ENCODE results near the gene TCERG1L. TPM values are rescaled to one million over a fixed set of nuclear protein-coding genes. Genes with fewer than 3 reads are reported as not detected.
"Not testable (repeated sequence)": the region's sequence is repeated elsewhere in the genome, so short reads cannot be mapped to it uniquely, and the experiment has no call there.

Gene TCERG1L
- total RNA-seq, 4 donors from 2014 or later = 0.42 to 1.3 TPM; not detected in 2

DNA sequence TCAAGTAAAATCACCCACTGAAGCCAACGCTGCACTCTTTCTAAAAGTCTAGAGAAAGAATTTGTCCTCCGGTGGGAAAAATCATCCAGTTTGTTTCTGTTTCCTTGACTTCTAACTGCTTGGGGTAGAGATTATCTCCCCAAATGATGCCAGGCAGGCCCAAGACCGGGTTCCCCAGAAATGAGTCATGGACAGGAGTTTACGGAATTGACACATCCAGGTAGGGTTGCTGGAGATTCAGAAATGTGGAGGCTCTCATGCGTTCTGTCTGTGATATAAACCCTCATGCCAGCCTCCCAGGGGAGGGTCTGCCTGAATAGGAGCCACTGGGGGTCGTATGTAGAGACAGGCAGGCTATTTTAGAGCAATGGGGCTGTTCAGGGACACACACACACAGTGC is 230.9 kb downstream of the TCERG1L start:
- TF ChIP-seq POLR2A (IDR thresholded peaks at IDR 0.05) = no peak
- TF ChIP-seq, protein P1, sequence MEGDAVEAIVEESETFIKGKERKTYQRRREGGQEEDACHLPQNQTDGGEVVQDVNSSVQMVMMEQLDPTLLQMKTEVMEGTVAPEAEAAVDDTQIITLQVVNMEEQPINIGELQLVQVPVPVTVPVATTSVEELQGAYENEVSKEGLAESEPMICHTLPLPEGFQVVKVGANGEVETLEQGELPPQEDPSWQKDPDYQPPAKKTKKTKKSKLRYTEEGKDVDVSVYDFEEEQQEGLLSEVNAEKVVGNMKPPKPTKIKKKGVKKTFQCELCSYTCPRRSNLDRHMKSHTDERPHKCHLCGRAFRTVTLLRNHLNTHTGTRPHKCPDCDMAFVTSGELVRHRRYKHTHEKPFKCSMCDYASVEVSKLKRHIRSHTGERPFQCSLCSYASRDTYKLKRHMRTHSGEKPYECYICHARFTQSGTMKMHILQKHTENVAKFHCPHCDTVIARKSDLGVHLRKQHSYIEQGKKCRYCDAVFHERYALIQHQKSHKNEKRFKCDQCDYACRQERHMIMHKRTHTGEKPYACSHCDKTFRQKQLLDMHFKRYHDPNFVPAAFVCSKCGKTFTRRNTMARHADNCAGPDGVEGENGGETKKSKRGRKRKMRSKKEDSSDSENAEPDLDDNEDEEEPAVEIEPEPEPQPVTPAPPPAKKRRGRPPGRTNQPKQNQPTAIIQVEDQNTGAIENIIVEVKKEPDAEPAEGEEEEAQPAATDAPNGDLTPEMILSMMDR (IDR thresholded peaks at IDR 0.05) = no peak
- TF ChIP-seq EP300 (IDR thresholded peaks at IDR 0.05) = no peak
- WGBS, 2 donors = 74 to 78% methylated on average over 6 of the region's 6 CpGs
- no peaks in the 10 kb centered on the region for H3K36me3 ChIP-seq
- no peak overlapping the region for H3K27ac ChIP-seq
- no peaks in the 10 kb centered on the region for H3K27me3 ChIP-seq
- no peak for DNase-seq (ENCODE audit: low spot score in 2 of 2)
- no peak overlapping the region for H3K4me3 ChIP-seq
- H3K4me1 ChIP-seq = peaks cover 0 to 24% (median 0%) of the 10 kb centered on the region in 4 donors
- no peaks in the 10 kb centered on the region for H3K9me3 ChIP-seq

DNA sequence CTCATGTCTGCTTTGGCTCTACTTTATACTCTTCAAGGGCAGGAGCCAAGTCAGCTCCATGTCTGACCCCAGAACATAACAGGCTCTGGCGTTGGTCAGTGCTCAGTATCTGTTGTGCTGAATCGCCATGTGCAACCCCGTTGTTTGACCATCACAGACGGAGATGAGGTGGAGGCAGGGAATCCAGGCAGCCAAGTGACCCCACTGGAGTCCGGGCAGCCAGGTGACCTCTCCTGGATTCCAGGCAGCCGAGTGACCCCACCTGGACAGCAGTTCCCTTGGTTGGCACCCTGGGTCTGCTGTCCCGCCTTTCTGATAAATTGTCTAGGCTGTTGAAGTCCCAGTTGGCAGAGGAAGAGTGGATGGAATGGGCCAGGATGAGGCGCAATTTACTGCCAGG is 232.2 kb downstream of the TCERG1L start:
- Histone ChIP-seq H3K4me3 (no peak overlapping the region), H3K27me3 (no peaks in the 10 kb centered on the region), H3K4me1 (peaks cover 0 to 24% (median 0%) of the 10 kb centered on the region in 4 donors), H3K36me3 (no peaks in the 10 kb centered on the region), H3K27ac (no peak overlapping the region), H3K9me3 (no peaks in the 10 kb centered on the region)
- WGBS, 2 donors = 94 to 96% methylated on average over 7 to 8 of the region's 8 CpGs
- no peak for DNase-seq (ENCODE audit: low spot score in 2 of 2)
- TF ChIP-seq POLR2A (IDR thresholded peaks at IDR 0.05) = no peak
- no peak for TF ChIP-seq EP300 (IDR thresholded peaks at IDR 0.05)
- TF ChIP-seq, protein P1 (IDR thresholded peaks at IDR 0.05) = no peak

DNA sequence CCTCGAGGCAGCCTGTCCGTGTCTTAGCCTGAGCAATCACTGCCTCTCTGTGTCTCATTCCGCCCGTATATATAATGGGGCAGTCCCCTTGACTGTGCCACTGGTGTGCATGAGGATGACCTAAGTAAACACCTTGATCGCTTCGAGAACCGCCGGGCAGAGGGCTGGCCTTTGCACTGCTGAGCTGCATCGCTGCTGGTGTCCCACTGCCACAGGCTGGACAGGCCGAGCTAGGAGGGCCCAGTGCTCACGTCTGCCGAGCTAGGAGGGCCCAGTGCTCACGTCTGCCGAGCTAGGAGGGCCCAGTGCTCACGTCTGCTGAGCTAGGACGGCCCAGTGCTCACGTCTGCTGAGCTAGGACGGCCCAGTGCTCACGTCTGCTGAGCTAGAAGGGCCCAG is 232.6 kb downstream of the TCERG1L start:
- not testable (repeated sequence) for H3K27ac ChIP-seq; H3K4me3 ChIP-seq; H3K9me3 ChIP-seq; H3K36me3 ChIP-seq; DNase-seq (ENCODE audit: low spot score in 2 of 2); H3K27me3 ChIP-seq
- 92 to 93% methylated on average over 9 to 12 of the region's 19 CpGs for WGBS, 2 donors
- peaks cover 0 to 24% (median 0%) of the 10 kb centered on the region in 4 donors for H3K4me1 ChIP-seq

DNA sequence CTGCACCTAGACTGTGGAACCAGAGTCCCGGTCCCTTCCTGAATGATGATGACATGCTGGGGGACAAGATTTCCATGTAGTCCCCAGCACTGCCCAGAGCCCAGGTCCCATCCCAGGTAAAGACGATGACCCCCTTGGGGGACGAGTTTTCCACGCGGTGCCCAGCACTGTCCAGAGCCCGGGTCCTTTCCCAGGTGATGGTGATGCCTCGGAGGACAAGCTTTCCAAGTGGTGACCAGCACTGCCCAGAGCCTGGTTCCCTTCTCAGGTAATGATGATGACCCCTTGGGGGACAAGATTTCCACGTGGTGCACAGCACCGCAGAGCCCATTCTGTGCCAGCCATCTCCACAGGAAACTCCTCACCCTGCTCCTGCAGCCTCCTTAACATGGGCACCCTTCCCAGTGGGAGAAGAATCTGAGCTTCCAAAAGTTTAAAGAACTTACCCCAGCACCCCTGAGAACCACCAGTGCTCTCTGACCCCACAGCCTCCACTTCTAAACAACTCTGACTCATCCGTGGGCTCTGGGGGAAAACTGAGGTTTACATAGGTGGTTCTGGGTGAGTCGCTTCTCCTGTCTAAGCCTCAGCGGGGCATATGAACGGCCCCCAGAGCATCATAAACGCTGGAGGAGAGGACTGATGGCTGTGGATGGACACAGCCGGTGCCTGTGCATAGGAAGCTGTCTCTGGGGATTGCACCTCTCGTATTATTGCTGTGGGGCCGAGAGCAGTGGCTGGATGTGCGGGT is 233.2 kb downstream of the TCERG1L start:
- peaks cover 0 to 22% (median 0%) of the 10 kb centered on the region in 4 donors for H3K4me1 ChIP-seq
- 83 to 87% methylated on average over 18 of the region's 18 CpGs for WGBS, 2 donors
- DNase-seq (ENCODE audit: low spot score in 2 of 2) = no peak
- H3K27ac ChIP-seq = no peak overlapping the region
- no peak overlapping the region for H3K4me3 ChIP-seq
- H3K9me3 ChIP-seq = peaks cover 0 to under 1% (median 0%) of the 10 kb centered on the region in 4 donors
- no peaks in the 10 kb centered on the region for H3K36me3 ChIP-seq
- TF ChIP-seq EP300 (IDR thresholded peaks at IDR 0.05) (no peak), POLR2A (IDR thresholded peaks at IDR 0.05) (no peak)
- TF ChIP-seq, protein P1 (IDR thresholded peaks at IDR 0.05) = no peak
- H3K27me3 ChIP-seq = no peaks in the 10 kb centered on the region

DNA sequence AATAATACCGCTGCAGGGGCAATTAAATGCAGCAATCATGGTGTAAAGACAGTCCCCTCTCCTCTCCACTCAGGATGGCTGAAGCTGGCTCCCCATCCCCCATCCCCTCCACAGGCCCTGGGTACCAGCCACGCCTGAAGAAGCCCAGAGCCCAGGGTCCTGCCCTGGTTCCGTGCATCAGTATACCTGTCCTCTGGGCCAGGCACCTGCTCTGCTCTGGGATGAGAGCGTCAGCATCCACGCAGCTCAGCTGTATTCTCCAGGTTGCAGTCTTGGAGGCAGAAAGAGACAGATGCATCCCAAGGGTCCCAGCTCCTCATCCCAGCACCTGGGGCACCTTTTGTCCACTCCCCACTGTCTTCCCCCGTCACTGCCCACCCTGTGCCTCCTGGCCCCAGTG is 233.8 kb downstream of the TCERG1L start:
- TF ChIP-seq POLR2A (IDR thresholded peaks at IDR 0.05) = no peak
- TF ChIP-seq, protein P1 (IDR thresholded peaks at IDR 0.05) = no peak
- no peak for TF ChIP-seq EP300 (IDR thresholded peaks at IDR 0.05)
- 87 to 90% methylated on average over 5 to 6 of the region's 6 CpGs for WGBS, 2 donors
- Histone ChIP-seq H3K9me3 (peaks cover 0 to 4% (median 0%) of the 10 kb centered on the region in 4 donors), H3K27me3 (no peaks in the 10 kb centered on the region), H3K36me3 (no peaks in the 10 kb centered on the region), H3K4me3 (no peak overlapping the region), H3K27ac (no peak overlapping the region), H3K4me1 (peaks cover 0 to 16% (median 0%) of the 10 kb centered on the region in 4 donors)
- DNase-seq (ENCODE audit: low spot score in 2 of 2) = no peak

Data from tibial nerve (tissue), 4 donors.